ENCODE measurements around the gene CCDC191.

CCDC191 gene

DNA sequence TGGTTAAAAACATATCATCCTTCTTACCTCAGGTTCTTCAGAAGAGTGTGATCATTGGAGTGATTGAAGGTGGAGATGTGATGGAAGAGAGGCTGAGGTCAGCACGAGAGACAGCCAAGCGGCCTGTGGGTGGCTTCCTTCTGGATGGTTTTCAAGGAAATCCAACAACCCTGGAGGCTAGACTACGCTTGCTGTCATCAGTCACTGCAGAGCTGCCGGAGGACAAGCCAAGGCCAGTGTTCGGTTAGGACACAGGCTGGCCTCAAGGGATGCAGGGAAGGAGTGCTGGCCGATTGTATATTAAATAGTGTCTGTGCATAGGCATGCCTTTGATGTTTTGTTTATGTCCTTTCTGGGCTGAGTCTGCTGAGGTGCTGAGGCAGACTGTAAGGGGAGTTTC lies 20.4 kb upstream of the CCDC191 start:
- peaks cover 96% of the 10 kb centered on the region for H3K36me3 ChIP-seq (ENCODE audit: control insufficient read depth, low read length)
- no peaks in the 10 kb centered on the region for H3K9me3 ChIP-seq (ENCODE audit: control insufficient read depth, insufficient read depth, low read length)
- H3K79me2 ChIP-seq (ENCODE audit: control insufficient read depth, low read length): no peaks in the 10 kb centered on the region; the same call in 1 of the 2 replicates
- H3K27ac ChIP-seq (ENCODE audit: low read depth, low read length): no peak overlapping the region
- no peaks in the 10 kb centered on the region for H3K27me3 ChIP-seq (ENCODE audit: control insufficient read depth, low read length)
- no peak overlapping the region for H3K4me3 ChIP-seq (ENCODE audit: low read length)
- no peaks in the 10 kb centered on the region for H3F3A ChIP-seq (ENCODE audit: control insufficient read depth, insufficient read depth)
- no peak overlapping the region for H3K4me2 ChIP-seq (ENCODE audit: low read length)
- no peaks in the 10 kb centered on the region for H4K20me1 ChIP-seq (ENCODE audit: control insufficient read depth, insufficient read depth, low read depth, low read length)
- no peaks in the 10 kb centered on the region for H3K9me2 ChIP-seq (replicated peaks; ENCODE audit: control insufficient read depth, low read length)
- H3K4me1 ChIP-seq (ENCODE audit: control insufficient read depth, low read length): no peaks in the 10 kb centered on the region
- TF ChIP-seq EZH2phosphoT487 (IDR thresholded peaks at IDR 0.05; ENCODE audit: borderline replicate concordance, low read length): no peak
- TF ChIP-seq, protein P1, sequence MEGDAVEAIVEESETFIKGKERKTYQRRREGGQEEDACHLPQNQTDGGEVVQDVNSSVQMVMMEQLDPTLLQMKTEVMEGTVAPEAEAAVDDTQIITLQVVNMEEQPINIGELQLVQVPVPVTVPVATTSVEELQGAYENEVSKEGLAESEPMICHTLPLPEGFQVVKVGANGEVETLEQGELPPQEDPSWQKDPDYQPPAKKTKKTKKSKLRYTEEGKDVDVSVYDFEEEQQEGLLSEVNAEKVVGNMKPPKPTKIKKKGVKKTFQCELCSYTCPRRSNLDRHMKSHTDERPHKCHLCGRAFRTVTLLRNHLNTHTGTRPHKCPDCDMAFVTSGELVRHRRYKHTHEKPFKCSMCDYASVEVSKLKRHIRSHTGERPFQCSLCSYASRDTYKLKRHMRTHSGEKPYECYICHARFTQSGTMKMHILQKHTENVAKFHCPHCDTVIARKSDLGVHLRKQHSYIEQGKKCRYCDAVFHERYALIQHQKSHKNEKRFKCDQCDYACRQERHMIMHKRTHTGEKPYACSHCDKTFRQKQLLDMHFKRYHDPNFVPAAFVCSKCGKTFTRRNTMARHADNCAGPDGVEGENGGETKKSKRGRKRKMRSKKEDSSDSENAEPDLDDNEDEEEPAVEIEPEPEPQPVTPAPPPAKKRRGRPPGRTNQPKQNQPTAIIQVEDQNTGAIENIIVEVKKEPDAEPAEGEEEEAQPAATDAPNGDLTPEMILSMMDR (IDR thresholded peaks at IDR 0.05; ENCODE audit: low read depth, low read length, poor library complexity, severe bottlenecking): no peak

DNA sequence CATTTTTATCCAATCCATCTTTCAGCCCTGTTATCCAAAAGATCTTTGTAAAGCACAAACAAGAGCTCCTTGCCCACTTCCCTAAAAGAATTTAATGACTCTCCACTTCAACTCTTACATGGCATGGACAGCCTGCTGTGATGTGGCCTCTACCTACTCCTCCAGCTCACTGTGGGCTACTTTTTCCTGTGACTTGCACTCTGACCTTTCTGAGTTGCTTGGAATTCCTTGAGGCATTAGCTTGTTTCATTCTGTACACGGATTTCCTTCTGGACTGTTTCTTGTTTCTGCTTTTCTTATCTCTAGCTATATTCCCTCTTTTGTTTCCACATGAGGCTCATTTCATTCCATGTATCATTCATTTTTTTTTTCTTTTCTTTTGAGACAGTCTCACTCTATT lies 15.5 kb upstream of the CCDC191 start:
- Histone ChIP-seq H3K4me3 (ENCODE audit: low read length) (no peak overlapping the region), H3K9me2 (replicated peaks; ENCODE audit: control insufficient read depth, low read length) (no peaks in the 10 kb centered on the region), H3F3A (ENCODE audit: control insufficient read depth, insufficient read depth) (no peaks in the 10 kb centered on the region), H3K79me2 (ENCODE audit: control insufficient read depth, low read length) (peaks cover 17% of the 10 kb centered on the region), H3K27ac (ENCODE audit: low read depth, low read length) (no peak overlapping the region), H3K9me3 (ENCODE audit: control insufficient read depth, insufficient read depth, low read length) (no peaks in the 10 kb centered on the region), H3K36me3 (ENCODE audit: control insufficient read depth, low read length) (peaks cover 98% of the 10 kb centered on the region), H3K4me1 (ENCODE audit: control insufficient read depth, low read length) (no peaks in the 10 kb centered on the region), H4K20me1 (ENCODE audit: control insufficient read depth, insufficient read depth, low read depth, low read length) (no peaks in the 10 kb centered on the region), H3K4me2 (ENCODE audit: low read length) (no peak overlapping the region), H3K27me3 (ENCODE audit: control insufficient read depth, low read length) (no peaks in the 10 kb centered on the region)
- TF ChIP-seq EZH2phosphoT487 (IDR thresholded peaks at IDR 0.05; ENCODE audit: borderline replicate concordance, low read length): no peak
- TF ChIP-seq, protein P1 (IDR thresholded peaks at IDR 0.05; ENCODE audit: low read depth, low read length, poor library complexity, severe bottlenecking): no peak

DNA sequence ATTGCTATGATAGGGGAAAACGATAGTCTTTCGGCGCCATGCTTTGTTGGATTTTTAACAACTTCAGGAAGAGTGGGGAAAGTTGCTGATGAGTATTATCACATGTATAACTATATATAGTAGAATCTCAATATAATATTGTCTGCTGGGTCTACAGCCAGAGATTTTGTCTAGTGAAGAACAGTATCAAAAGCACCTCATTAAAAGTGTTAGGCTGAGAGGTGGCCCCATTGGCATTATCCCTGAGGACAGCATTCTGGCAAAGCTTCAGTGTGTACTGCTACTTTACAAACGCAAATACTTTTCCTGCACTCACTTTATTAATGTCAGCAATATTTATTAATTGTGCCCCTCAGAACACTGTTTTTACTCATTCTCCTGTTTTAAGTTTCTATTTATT lies 12.0 kb upstream of the CCDC191 start:
- H3F3A ChIP-seq (ENCODE audit: control insufficient read depth, insufficient read depth): no peaks in the 10 kb centered on the region
- no peak overlapping the region for H3K4me2 ChIP-seq (ENCODE audit: low read length)
- no peak overlapping the region for H3K27ac ChIP-seq (ENCODE audit: low read depth, low read length)
- no peak overlapping the region for H3K4me3 ChIP-seq (ENCODE audit: low read length)
- no peaks in the 10 kb centered on the region for H3K9me3 ChIP-seq (ENCODE audit: control insufficient read depth, insufficient read depth, low read length)
- H3K79me2 ChIP-seq (ENCODE audit: control insufficient read depth, low read length): peaks cover 49% of the 10 kb centered on the region
- no peaks in the 10 kb centered on the region for H3K9me2 ChIP-seq (replicated peaks; ENCODE audit: control insufficient read depth, low read length)
- TF ChIP-seq EZH2phosphoT487 (IDR thresholded peaks at IDR 0.05; ENCODE audit: borderline replicate concordance, low read length): no peak
- TF ChIP-seq, protein P1 (IDR thresholded peaks at IDR 0.05; ENCODE audit: low read depth, low read length, poor library complexity, severe bottlenecking): no peak
- no peaks in the 10 kb centered on the region for H3K4me1 ChIP-seq (ENCODE audit: control insufficient read depth, low read length)
- no peaks in the 10 kb centered on the region for H3K27me3 ChIP-seq (ENCODE audit: control insufficient read depth, low read length)
- H4K20me1 ChIP-seq (ENCODE audit: control insufficient read depth, insufficient read depth, low read depth, low read length): 0 out of 2 replicates have a peak, but pooled peaks cover 3% of the 10 kb centered on the region
- H3K36me3 ChIP-seq (ENCODE audit: control insufficient read depth, low read length): peaks cover 93% of the 10 kb centered on the region

All from DOHH2 (cell line).